ENCODE data around the gene LDLRAD4.

The LDLRAD4 gene

GRCh38 chr18:13500227-13500865 lies 281.8 kb downstream of the LDLRAD4 start:
- no peak for DNase-seq

- peak; percentile 21 to 51 for DNase-seq
Observed at GRCh38 chr18:13500869-13501542, 282.4 kb downstream of the LDLRAD4 start.

GRCh38 chr18:13501543-13501887 lies 283.0 kb downstream of the LDLRAD4 start:
- DNase-seq, result no peak

- DNase-seq, result no peak
Observed at GRCh38 chr18:13501891-13502290, 283.3 kb downstream of the LDLRAD4 start.

- DNase-seq, result peak in 1 of 2 donors; percentile 5
Observed at GRCh38 chr18:13502585-13502984, 284.0 kb downstream of the LDLRAD4 start.

GRCh38 chr18:13503836-13504235 lies 285.3 kb downstream of the LDLRAD4 start:
- DNase-seq, result no peak

- no peak for DNase-seq
Observed at GRCh38 chr18:13505780-13506345, 287.3 kb downstream of the LDLRAD4 start.

GRCh38 chr18:13510594-13510993 lies 292.0 kb downstream of the LDLRAD4 start:
- DNase-seq, result no peak

- DNase-seq, result no peak
Observed at GRCh38 chr18:13511961-13512577, 293.5 kb downstream of the LDLRAD4 start.

- no peak for DNase-seq
Observed at GRCh38 chr18:13513021-13513420, 294.5 kb downstream of the LDLRAD4 start.

- DNase-seq, result no peak
Observed at GRCh38 chr18:13513481-13513880, 294.9 kb downstream of the LDLRAD4 start.

GRCh38 chr18:13514558-13514957 lies 296.0 kb downstream of the LDLRAD4 start:
- DNase-seq, result no peak

- no peak for DNase-seq
Observed at GRCh38 chr18:13516855-13517254, 298.3 kb downstream of the LDLRAD4 start.

GRCh38 chr18:13517369-13517768 lies 298.8 kb downstream of the LDLRAD4 start:
- DNase-seq, result no peak

- DNase-seq, result no peak
Observed at GRCh38 chr18:13518382-13518781, 299.8 kb downstream of the LDLRAD4 start.

- DNase-seq, result no peak
Observed at GRCh38 chr18:13520306-13520705, 301.7 kb downstream of the LDLRAD4 start.

- DNase-seq, result no peak
Observed at GRCh38 chr18:13520741-13521140, 302.2 kb downstream of the LDLRAD4 start.

GRCh38 chr18:13521418-13521817 lies 302.9 kb downstream of the LDLRAD4 start:
- no peak for DNase-seq

- DNase-seq, result no peak
Observed at GRCh38 chr18:13522256-13522655, 303.7 kb downstream of the LDLRAD4 start.

- no peak for DNase-seq
Observed at GRCh38 chr18:13522861-13523660, 304.5 kb downstream of the LDLRAD4 start.

- DNase-seq, result no peak
Observed at GRCh38 chr18:13524054-13524453, 305.5 kb downstream of the LDLRAD4 start.

- no peak for DNase-seq
Observed at GRCh38 chr18:13524811-13525210, 306.3 kb downstream of the LDLRAD4 start.

- DNase-seq, result no peak
Observed at GRCh38 chr18:13525381-13526029, 306.9 kb downstream of the LDLRAD4 start.

All from hippocampal formation (tissue), 2 donors.